Medulla oblongata (tissue), 1 donor: ENCODE results near the gene GID8.

ENCODE experiments used
- DNase-seq: peaks from one replicate; pipeline ENCODE4 v3.0.0-alpha.2; 2015; ENCODE audit errors: extremely low spot score

Gene GID8

GRCh38 chr20:62943396-62943795, 5.4 kb downstream of the GID8 start:
- no peak for DNase-seq

DNA sequence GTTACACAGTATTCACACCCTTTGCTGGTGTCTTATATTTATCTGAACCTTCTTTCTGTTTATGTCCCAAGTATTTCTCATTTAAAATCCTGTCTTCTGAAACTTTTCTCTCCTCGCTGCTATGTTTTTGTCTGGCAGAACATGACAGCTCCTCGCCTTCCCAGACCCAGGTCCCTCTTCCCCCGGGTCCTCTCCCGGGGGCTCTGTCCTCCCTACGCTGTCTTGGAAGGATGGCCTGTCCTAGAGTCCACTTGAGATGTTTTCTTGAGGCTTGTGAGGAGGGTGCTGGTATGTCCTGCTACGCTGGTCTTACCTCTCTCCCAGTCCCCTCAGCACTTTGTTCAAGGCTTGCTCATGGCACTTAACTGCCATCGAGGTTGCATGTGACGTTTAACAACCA, 6.2 kb downstream of the GID8 start:
- DNase-seq: no peak

- no peak for DNase-seq
Measured at GRCh38 chr20:62944746-62945145, 6.8 kb downstream of the GID8 start.

- no peak for DNase-seq
Measured at GRCh38 chr20:62945771-62946339, 7.9 kb downstream of the GID8 start.

DNA sequence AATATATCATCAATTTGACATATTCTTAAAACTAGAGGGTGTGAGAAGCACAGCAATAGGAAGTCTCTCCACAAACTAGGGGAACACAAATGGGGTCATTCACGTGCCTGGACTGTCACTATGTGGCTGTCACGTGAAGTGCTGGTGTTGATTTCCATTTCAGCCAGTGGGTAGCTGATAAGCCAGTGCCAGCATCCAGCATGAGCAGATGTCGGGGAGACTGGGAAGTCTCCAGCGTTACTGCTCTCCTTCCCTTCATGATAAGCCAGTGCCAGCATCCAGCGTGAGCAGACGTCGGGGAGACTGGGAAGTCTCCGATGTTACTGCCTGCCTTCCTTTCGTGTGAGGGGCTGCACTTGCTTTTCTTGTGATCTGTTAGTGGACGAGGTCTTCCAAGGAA, 9.0 kb downstream of the GID8 start:
- DNase-seq: no peak

DNA sequence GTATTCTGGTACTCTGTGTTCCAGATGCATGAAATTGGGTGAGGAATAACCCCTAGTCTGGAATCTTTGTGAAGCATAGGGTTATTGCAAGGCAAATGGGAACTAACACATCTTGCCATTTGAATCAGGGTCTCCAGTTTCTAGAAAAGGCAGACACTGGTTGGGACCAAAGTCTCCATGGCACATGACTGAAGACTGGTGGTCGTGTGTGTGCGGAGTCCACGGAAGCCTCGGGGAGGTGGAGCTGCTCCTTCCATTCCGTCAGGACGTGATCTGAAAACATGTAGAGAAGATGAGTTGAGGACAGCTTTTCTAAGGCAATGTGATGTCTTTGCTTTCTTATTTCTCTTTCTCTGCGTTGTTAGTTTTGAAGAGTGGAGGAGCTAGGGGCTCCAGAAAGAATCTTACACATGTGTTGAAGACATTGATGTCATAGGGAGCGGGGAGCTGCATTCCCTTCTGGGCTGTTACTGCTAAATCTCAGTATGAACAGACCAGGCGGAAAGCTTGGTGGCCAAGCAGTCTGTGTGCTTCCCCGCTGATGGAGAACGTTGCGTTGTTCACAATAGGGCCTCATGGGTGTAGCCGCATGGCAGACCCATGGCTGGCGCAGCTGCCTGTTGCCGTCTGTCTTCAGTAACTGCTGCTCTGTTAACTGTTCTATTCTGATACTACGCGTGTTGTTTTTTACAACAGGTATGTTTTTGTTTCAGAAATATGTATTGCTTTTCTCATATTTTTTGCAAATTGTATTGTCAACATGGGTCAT, 9.8 kb downstream of the GID8 start:
- DNase-seq: no peak

GRCh38 chr20:62949153-62949821, 11.3 kb downstream of the GID8 start:
- no peak for DNase-seq

DNA sequence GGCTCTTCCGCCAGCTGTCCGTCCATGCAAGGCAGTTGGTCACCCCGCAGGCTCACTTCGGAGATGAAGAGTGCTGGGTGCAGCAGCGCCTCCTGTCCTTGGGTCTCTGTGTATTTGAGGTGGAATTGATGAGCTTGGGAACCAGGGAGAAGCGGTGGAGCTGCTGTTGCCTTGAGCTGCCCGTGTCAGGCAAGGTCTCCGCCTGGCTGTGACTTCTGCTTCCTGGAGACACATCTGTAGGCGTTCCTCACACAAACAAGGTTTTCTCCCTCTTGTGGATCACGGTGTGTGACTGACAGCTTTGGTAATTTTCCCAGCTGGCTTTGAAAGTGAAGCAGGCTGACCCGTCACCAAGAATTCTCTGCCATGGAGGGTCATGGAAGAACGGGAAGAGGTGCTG, 12.0 kb downstream of the GID8 start:
- DNase-seq: no peak

GRCh38 chr20:62950741-62951140, 12.8 kb downstream of the GID8 start:
- DNase-seq: no peak

DNA sequence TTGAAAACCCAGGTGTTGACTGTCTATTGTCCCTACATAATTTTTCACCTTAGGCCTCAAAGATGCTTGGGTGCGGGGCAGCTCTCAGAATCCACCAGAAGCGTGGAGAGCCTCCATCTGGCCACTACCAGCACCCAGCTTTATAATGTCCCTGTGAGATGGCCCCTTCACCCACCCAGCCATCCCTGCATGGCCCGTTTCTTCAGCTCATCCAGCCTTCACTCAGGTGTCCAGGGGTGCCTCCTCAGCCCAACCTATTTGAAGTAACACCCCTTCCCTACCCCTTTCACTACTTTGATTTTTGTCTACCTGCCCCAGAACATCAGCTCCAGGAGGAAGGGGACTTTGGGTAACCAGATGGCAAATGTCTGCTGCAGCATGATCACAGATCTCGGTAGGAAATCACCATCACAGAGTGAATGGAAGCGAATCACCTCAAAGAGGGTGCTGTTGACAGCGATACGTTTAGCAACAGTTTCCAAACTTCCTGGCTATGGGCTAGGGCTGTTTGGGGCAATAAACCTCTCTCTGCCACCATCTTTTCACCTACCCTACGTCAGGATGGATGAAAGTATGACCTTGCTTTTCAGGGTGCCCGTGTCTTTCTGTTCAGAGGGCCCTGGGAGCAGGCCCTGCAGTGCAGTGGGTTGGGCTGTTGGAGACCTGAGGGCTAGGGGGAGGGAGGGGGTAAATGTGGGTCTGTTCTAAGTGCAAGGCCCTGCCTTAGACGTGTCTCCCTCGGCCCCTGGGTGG, 13.4 kb downstream of the GID8 start:
- no peak for DNase-seq

DNA sequence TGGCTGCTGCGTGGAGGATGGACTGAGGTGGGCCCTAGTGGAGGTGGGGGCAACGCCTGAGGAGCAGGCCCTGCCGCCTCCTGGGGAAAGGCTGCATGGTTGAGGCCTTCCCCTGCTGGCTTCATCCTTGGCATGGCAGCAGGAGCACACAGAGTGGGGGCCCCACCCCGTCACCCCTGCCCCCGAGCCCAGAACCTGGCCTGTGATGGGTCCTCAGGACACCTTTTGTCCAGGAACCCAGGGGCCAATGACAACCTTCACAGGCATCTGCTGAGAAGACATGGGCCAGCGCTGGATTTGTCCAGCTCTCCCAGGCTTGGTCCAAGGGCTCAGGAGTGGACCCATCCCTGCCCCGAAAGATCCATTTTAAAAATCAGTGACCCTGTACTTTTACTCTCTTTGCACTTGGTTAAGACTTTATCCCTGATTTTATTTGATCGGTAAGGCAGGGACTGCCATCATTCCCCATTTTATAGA, 14.0 kb downstream of the GID8 start:
- no peak for DNase-seq

- peak; percentile 41 for DNase-seq
Measured at GRCh38 chr20:62952373-62952967, 14.5 kb downstream of the GID8 start, which contains the start of gene SLC17A9. TSS of gene SLC17A9 (plus strand) at chr20:62952709. CDS start at chr20:62952831, 122 bp downstream.

DNA sequence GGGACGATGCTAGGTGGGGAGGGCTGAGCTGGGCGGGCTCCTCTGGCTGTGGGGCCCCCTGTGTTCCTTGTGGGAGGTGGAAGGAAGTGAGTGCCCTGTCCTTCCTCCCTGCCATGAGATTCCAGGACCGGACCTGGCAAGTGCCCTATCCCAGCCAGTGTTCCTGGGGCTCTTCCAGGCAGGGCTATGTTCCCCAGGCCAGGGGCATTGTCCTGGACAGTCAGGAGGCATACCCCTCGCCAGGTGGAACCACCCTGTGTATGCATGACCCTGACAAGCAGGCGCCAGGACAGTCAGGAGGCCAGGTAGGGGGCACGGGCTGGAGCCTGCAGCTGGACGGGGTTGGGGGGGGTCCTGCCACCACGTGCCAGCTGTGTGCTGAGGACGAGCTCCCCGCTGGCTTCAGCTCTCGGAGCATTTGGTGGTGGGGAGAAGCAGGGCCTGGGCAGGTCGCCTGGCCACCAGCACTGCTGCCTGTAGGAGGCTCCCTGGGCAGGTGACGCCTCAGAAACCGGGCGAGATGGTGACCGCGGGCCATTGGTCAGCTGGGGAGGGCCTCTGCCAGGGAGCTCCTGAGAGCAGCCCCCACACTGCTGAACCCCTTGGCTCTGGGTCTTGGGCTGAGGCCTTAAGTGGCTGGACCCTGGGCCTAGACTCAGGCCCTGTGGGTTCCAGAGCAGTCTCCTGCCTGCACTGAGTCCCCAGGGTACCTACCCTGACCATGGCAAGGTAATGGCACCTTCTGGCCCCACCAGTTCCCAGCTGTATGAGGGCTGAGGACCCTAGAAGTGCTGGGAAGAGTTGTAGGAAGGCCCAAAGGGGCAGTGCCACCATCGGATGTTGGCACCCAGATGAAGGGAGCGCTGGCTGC, 15.3 kb downstream of the GID8 start:
- DNase-seq: no peak

GRCh38 chr20:62953839-62954703, 16.1 kb downstream of the GID8 start:
- peak; percentile 86 for DNase-seq

- DNase-seq: no peak
Measured at GRCh38 chr20:62955519-62956386, 17.8 kb downstream of the GID8 start.

- no peak for DNase-seq
Measured at GRCh38 chr20:62956387-62957135, 18.6 kb downstream of the GID8 start.

DNA sequence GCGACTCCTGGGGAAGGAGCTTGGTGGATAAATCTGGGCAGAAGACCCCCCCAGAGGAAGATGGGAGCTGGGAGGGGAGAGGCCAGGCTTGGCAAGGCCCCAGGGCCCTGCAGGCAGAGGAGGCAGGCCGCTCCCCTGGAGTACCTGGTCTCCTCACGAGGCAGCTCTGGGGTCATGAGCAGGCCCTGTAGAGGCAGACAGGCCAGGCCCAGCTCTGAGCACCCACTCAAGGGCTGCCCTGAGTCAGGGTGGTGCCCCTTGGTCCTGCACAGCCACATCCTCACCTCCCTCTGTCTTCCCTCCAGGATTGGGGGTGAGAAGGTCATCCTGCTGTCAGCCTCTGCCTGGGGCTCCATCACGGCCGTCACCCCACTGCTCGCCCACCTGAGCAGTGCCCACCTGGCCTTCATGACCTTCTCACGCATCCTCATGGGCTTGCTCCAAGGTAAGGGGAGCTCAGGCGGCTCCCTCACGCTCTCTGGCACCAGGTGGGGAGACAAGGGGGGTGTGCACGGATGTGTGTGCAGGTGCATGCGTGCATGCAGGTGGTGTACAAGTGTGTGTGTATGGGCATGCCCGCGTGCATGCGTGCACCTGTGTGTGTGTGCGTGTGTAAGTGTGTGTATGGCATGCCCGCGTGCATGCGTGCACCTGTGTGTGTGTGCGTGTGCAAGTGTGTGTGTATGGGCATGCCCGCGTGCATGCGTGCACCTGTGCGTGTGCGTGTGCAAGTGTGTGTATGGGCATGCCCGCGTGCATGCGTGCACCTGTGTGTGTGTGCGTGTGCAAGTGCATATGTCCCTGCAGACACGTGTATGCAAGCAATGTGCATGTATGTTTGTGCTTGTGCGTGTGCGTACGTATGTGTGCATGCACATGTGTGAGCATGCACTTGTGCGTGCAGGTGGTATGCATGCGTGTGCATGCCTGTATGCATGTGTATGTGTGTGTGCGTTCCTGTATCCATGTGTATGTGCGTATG, 19.5 kb downstream of the GID8 start:
- no peak for DNase-seq
